Endothelial cell of umbilical vein (primary cell): ENCODE data around the gene BMP10. TPM values are rescaled to one million over a fixed set of nuclear protein-coding genes. Genes with fewer than 3 reads are reported as not detected.

Experiments
- BruUV-seq: library from RNA; stranded (reverse); fragments of 400-500 nt; replicated peaks from 2 replicates; lab custom pipeline; 2021; lab: Mats Ljungman, UMichigan
- CTCF ChIA-PET: fragments of 300-600, 350-600 bp; sonication (Branson Sonifier 250); formaldehyde crosslinking; loops from one replicate; lab custom pipeline; 2021; ENCODE audit warnings: antibody characterized with exemption, inconsistent platforms; lab: Charles Lee
- POLR2A ChIA-PET: fragments of 300-600, 350-600 bp; sonication (Branson Sonifier 250); formaldehyde crosslinking; loops from one replicate; lab custom pipeline; 2021; ENCODE audit warnings: antibody characterized with exemption, inconsistent platforms; lab: Charles Lee
- DNase-seq: peaks from one replicate; pipeline ENCODE4 v3.0.0-alpha.2; 2011; ENCODE audit warnings: low read depth, low spot score
- FAIRE-seq: peaks from 2 replicates; lab custom pipeline; 2011; peaks lifted over from hg19 to GRCh38; lab: Jason Lieb, UNC
- H2AFZ ChIP-seq: 2 replicates; pipeline ENCODE4 v1.6.0; 2012; ENCODE audit warnings: low read depth, low read length, control low read depth, inconsistent platforms
- H3K27ac ChIP-seq: 2 replicates; pipeline ENCODE4 v1.5.1; 2011; ENCODE audit warnings: low read depth, mild to moderate bottlenecking, control low read depth, low read length, moderate library complexity; ENCODE audit not compliant: insufficient read depth
- H3K27me3 ChIP-seq, 2 experiments: 2 replicates each; pipeline versions ENCODE4 v1.6.0 to v1.6.1; 2011; ENCODE audit warnings: low read length in 2 of 2, mixed read lengths in 1 of 2; ENCODE audit not compliant: control insufficient read depth in 2 of 2, insufficient read depth in 2 of 2
- H3K36me3 ChIP-seq, 2 experiments: 2 replicates in 1 of 2; 3 replicates in 1 of 2; pipeline ENCODE4 v1.5.1; 2011; ENCODE audit warnings: low read length in 2 of 2, mild to moderate bottlenecking in 1 of 2, moderate library complexity in 1 of 2; ENCODE audit not compliant: control insufficient read depth in 2 of 2, insufficient read depth in 2 of 2; ENCODE audit errors: extremely low read depth in 1 of 2
- H3K4me1 ChIP-seq: 3 replicates; pipeline ENCODE4 v1.5.1; 2011; ENCODE audit warnings: mild to moderate bottlenecking, low read length; ENCODE audit not compliant: control insufficient read depth, insufficient read depth; ENCODE audit errors: extremely low read depth
- H3K4me2 ChIP-seq: 2 replicates; pipeline ENCODE4 v1.6.1; 2011; ENCODE audit warnings: low read length, control low read depth, mixed read lengths; ENCODE audit not compliant: insufficient read depth
- H3K4me3 ChIP-seq, 3 experiments: fragments of 200-600 bp in 1 of 3; sonication (generic), shearing (Covaris generic) in 1 of 3; replicated peaks in 1 of 3; 2 replicates each; pipeline ENCODE4 v1.5.1; 2011 to 2016; ENCODE audit warnings: control low read depth in 3 of 3, low read length in 3 of 3, mild to moderate bottlenecking in 2 of 3, inconsistent platforms in 1 of 3, low read depth in 1 of 3, moderate library complexity in 1 of 3; ENCODE audit not compliant: insufficient read depth in 1 of 3
- H3K79me2 ChIP-seq: 2 replicates; pipeline ENCODE4 v1.6.0; 2012; ENCODE audit warnings: low read length, inconsistent platforms; ENCODE audit not compliant: control insufficient read depth, insufficient read depth
- H3K9ac ChIP-seq: replicated peaks from 2 replicates; pipeline ENCODE3; 2011; ENCODE audit warnings: low read length, control low read depth; ENCODE audit not compliant: insufficient read depth; ENCODE audit errors: extremely low read depth
- H3K9me1 ChIP-seq: replicated peaks from 3 replicates; pipeline ENCODE4 v1.6.0; 2011; ENCODE audit warnings: mild to moderate bottlenecking, low read length; ENCODE audit not compliant: control insufficient read depth, insufficient read depth; ENCODE audit errors: extremely low read depth
- H3K9me3 ChIP-seq: replicated peaks from 2 replicates; pipeline ENCODE4 v1.5.1; 2012; ENCODE audit warnings: low read length, inconsistent platforms; ENCODE audit not compliant: control insufficient read depth, insufficient read depth
- H4K20me1 ChIP-seq: replicated peaks from 2 replicates; pipeline ENCODE3; 2011; ENCODE audit warnings: mild to moderate bottlenecking, low read length; ENCODE audit not compliant: control insufficient read depth, insufficient read depth; ENCODE audit errors: extremely low read depth
- EZH2 ChIP-seq: IDR thresholded peaks from 2 replicates; pipeline ENCODE4 v1.6.1; 2012; ENCODE audit warnings: borderline replicate concordance, low read depth, mild to moderate bottlenecking, moderate library complexity, low read length, inconsistent platforms; ENCODE audit not compliant: severe bottlenecking
- FOS ChIP-seq: IDR thresholded peaks from 2 replicates; pipeline ENCODE4 v1.6.1; 2011; ENCODE audit warnings: mild to moderate bottlenecking, low read length, moderate library complexity, borderline replicate concordance; ENCODE audit not compliant: insufficient read depth
- GATA2 ChIP-seq: IDR thresholded peaks from 2 replicates; pipeline ENCODE4 v1.7.0; 2011; ENCODE audit warnings: low read depth, mild to moderate bottlenecking, moderate library complexity, mixed read lengths, low read length; ENCODE audit not compliant: insufficient read length, insufficient read depth
- JUN ChIP-seq: IDR thresholded peaks from 2 replicates; pipeline ENCODE4 v1.6.1; 2011; ENCODE audit warnings: borderline replicate concordance, low read depth; ENCODE audit not compliant: insufficient read length, insufficient read depth
- MYC ChIP-seq: IDR thresholded peaks from one replicate; pipeline ENCODE4 v1.6.1; 2011; ENCODE audit warnings: mild to moderate bottlenecking, low read depth, low read length
- POLR2A ChIP-seq: IDR thresholded peaks from 2 replicates; pipeline ENCODE4 v1.6.1; 2012; ENCODE audit warnings: low read depth, mild to moderate bottlenecking, control low read depth, low read length
- POLR2AphosphoS5 ChIP-seq: IDR thresholded peaks from 2 replicates; pipeline ENCODE4 v1.6.1; 2012; ENCODE audit warnings: low read depth, mild to moderate bottlenecking, control low read depth, low read length, moderate library complexity; ENCODE audit not compliant: insufficient read depth
- dilution Hi-C: fragments of 300-500 bp; cut with MboI; formaldehyde crosslinking; loops from one replicate; pipeline ENCODE4 v1.15.0; 2019; ENCODE audit warnings: low sequenced_read_pairs; ENCODE audit not compliant: extremely low pct_ligation_motif_present
- intact Hi-C: fragments of 100-400 bp; cut with micrococcal nuclease; formaldehyde crosslinking; loops from one replicate; pipeline ENCODE4 v1.10.0; 2022
- polyA plus RNA-seq, 4 experiments: library from polyadenylated mRNA; depleted of rRNA in 3 of 4; stranded (reverse) in 3 of 4; unstranded in 1 of 4; fragments of >200 nt; gene quantifications; 2 replicates each; pipeline versions ENCODE4 v1.2.1 to v1.2.3, GENCODE V29; 2011 to 2012; ENCODE audit warnings: missing spikeins in 1 of 4
- total RNA-seq: library from RNA; stranded (reverse); gene quantifications from 2 replicates; pipeline ENCODE4 v1.2.3, GENCODE V29; 2021
- TF ChIP-seq, protein P1 (sequence below): IDR thresholded peaks from 2 replicates; pipeline ENCODE4 v1.6.1; 2011; ENCODE audit not compliant: insufficient read depth, insufficient read length
- TF ChIP-seq, protein P2 (sequence below), 2 donors: IDR thresholded peaks; 1 replicate in 1 of 2; 2 replicates in 1 of 2; pipeline ENCODE4 v1.5.1; 2011; ENCODE audit warnings: low read length in 2 of 2, mild to moderate bottlenecking in 2 of 2, moderate library complexity in 2 of 2, control low read depth in 1 of 2, inconsistent platforms in 1 of 2, low read depth in 1 of 2; ENCODE audit not compliant: insufficient read depth in 1 of 2; ENCODE audit errors: extremely low read depth in 1 of 2

BMP10 gene
- total and polyA plus RNA-seq, 2 donors (not counting 3 experiments of a cell fraction or from before 2014, with no cell fraction given), result not detected

DNA sequence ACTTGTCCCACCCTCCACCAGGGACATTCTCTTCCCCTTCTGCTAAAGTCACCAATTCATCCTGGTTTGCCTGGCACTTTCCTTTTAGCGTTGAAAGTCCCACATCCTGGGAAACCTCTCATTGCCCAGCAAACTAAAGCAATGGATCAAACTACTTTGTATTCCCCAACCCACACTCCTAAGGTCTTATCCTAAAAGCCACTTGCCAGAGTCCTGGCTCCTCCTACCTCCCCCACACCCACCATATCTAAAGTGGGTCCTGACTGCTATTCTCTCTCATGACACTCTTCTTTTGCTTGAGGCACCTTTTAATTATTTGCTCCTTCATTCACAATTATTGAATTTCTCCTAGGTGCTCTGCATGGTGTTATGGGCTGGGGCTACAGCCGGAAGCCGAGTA, 40.9 kb upstream of the BMP10 start:
- Histone ChIP-seq H3K4me3 (no peak overlapping the region), H3K27ac (no peak overlapping the region), H3K4me1 (peaks cover 22% of the 10 kb centered on the region), H3K79me2 (no peaks in the 10 kb centered on the region), H2AFZ (no peak overlapping the region), H3K9me1 (no peaks in the 10 kb centered on the region), H3K4me2 (no peak overlapping the region), H3K27me3 (peaks cover 4 to 12% of the 10 kb centered on the region in 2 experiments), H4K20me1 (no peaks in the 10 kb centered on the region), H3K36me3 (no peaks in the 10 kb centered on the region), H3K9me3 (no peaks in the 10 kb centered on the region), H3K9ac (no peak overlapping the region)
- no TSS peak for BruUV-seq
- dilution Hi-C loops, result no loop called here
- intact Hi-C loops, result no loop called here
- CTCF ChIA-PET, result interaction anchor here (1.1 to 6.5 kb wide), 4 partner anchors 10 to 203 kb away, joined by 4 to 62 read pairs (median 18); no protein-coding TSS in a partner anchor
- FAIRE-seq, result no peak
- no peak for DNase-seq
- POLR2A ChIA-PET, result no interaction called here
- TF ChIP-seq, protein P1, sequence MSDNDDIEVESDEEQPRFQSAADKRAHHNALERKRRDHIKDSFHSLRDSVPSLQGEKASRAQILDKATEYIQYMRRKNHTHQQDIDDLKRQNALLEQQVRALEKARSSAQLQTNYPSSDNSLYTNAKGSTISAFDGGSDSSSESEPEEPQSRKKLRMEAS, result no peak
- TF ChIP-seq POLR2AphosphoS5, result no peak
- TF ChIP-seq, protein P2, sequence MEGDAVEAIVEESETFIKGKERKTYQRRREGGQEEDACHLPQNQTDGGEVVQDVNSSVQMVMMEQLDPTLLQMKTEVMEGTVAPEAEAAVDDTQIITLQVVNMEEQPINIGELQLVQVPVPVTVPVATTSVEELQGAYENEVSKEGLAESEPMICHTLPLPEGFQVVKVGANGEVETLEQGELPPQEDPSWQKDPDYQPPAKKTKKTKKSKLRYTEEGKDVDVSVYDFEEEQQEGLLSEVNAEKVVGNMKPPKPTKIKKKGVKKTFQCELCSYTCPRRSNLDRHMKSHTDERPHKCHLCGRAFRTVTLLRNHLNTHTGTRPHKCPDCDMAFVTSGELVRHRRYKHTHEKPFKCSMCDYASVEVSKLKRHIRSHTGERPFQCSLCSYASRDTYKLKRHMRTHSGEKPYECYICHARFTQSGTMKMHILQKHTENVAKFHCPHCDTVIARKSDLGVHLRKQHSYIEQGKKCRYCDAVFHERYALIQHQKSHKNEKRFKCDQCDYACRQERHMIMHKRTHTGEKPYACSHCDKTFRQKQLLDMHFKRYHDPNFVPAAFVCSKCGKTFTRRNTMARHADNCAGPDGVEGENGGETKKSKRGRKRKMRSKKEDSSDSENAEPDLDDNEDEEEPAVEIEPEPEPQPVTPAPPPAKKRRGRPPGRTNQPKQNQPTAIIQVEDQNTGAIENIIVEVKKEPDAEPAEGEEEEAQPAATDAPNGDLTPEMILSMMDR (IDR thresholded peaks at IDR 0.05; ENCODE audit: extremely low read depth in 1 of 2, insufficient read depth in 1 of 2, low read depth in 1 of 2, low read length in 2 of 2), result no peak
- TF ChIP-seq EZH2, result no peak
- no peak for TF ChIP-seq JUN
- TF ChIP-seq FOS, result no peak
- TF ChIP-seq POLR2A, result no peak
- no peak for TF ChIP-seq MYC
- TF ChIP-seq GATA2, result no peak
